Mesendoderm (in vitro differentiated cells): ENCODE measurements around the gene JUNB.
A peak's percentile ranks its signal among the peaks of the same experiment; 100 is the strongest.

Source experiments
- DNase-seq: peaks from one replicate; pipeline ENCODE4 v3.0.0; 2013
- H2AK5ac ChIP-seq: 2 replicates; pipeline ENCODE4 v1.6.1; 2013; ENCODE audit warnings: low read length, inconsistent platforms
- H2BK120ac ChIP-seq: 2 replicates; pipeline ENCODE4 v1.6.1; 2013; ENCODE audit warnings: low read depth, mild to moderate bottlenecking, low read length, moderate library complexity, mixed read lengths
- H2BK15ac ChIP-seq: replicated peaks from 2 replicates; pipeline ENCODE4 v1.6.1; 2013; ENCODE audit warnings: low read depth, mild to moderate bottlenecking, moderate library complexity
- H2BK5ac ChIP-seq: 2 replicates; pipeline ENCODE4 v1.6.1; 2013; ENCODE audit warnings: low read length, inconsistent platforms
- H3K18ac ChIP-seq: 2 replicates; pipeline ENCODE4 v1.6.1; 2013; ENCODE audit warnings: mild to moderate bottlenecking, low read length, mixed read lengths
- H3K23ac ChIP-seq: one replicate; pipeline ENCODE4 v1.6.1; 2013; ENCODE audit warnings: low read length
- H3K27ac ChIP-seq: 2 replicates; pipeline ENCODE4 v1.5.1; 2013; ENCODE audit warnings: low read depth, mild to moderate bottlenecking, inconsistent platforms, low read length, moderate library complexity
- H3K27me3 ChIP-seq: 2 replicates; pipeline ENCODE4 v1.6.1; 2013; ENCODE audit warnings: low read length, control low read depth, mild to moderate bottlenecking, inconsistent platforms; ENCODE audit not compliant: insufficient read depth, poor library complexity
- H3K36me3 ChIP-seq: 2 replicates; pipeline ENCODE4 v1.6.1; 2013; ENCODE audit warnings: low read length, inconsistent platforms; ENCODE audit not compliant: control insufficient read depth, insufficient read depth
- H3K4ac ChIP-seq: one replicate; pipeline ENCODE4 v1.6.1; 2013; ENCODE audit warnings: low read depth, mild to moderate bottlenecking, low read length, moderate library complexity
- H3K4me1 ChIP-seq: 2 replicates; pipeline ENCODE4 v1.6.1; 2013; ENCODE audit warnings: low read depth, low read length, inconsistent platforms; ENCODE audit not compliant: control insufficient read depth
- H3K4me2 ChIP-seq: 2 replicates; pipeline ENCODE4 v1.6.1; 2013; ENCODE audit warnings: low read length
- H3K4me3 ChIP-seq: 2 replicates; pipeline ENCODE4 v1.5.1; 2013; ENCODE audit warnings: mild to moderate bottlenecking, low read length
- H3K56ac ChIP-seq: one replicate; pipeline ENCODE4 v1.6.1; 2013; ENCODE audit warnings: low read length
- H3K79me1 ChIP-seq: 2 replicates; pipeline ENCODE4 v1.6.1; 2013; ENCODE audit warnings: low read length, inconsistent platforms
- H3K79me2 ChIP-seq: 2 replicates; pipeline ENCODE4 v1.6.1; 2013; ENCODE audit warnings: mild to moderate bottlenecking, low read length; ENCODE audit not compliant: control insufficient read depth, insufficient read depth
- H3K9ac ChIP-seq: 2 replicates; pipeline ENCODE4 v1.6.1; 2013; ENCODE audit warnings: low read length, inconsistent platforms
- H4K5ac ChIP-seq: one replicate; pipeline ENCODE4 v1.6.1; 2013; ENCODE audit warnings: low read length
- H4K8ac ChIP-seq: one replicate; pipeline ENCODE4 v1.6.1; 2013; ENCODE audit warnings: low read depth, mild to moderate bottlenecking, control low read depth, low read length, moderate library complexity
- WGBS: extraction: QIAGEN DNeasy Blood & Tissue Kit; methylation state at CpG from one replicate; pipeline ENCODE4 v1.1.7; 2013; ENCODE audit warnings: low lambda C conversion rate, missing lambda C conversion rate; ENCODE audit not compliant: insufficient coverage; ENCODE audit errors: extremely low coverage; 5-methylcytosine and 5-hydroxymethylcytosine counted together

Gene JUNB

GRCh38 chr19:12777217-12778016 lies 13.9 kb upstream of the JUNB start:
- Histone ChIP-seq H3K4ac (no peak overlapping the region), H3K4me2 (peak overlapping the region; percentile 86), H2AK5ac (no peak overlapping the region), H3K4me3 (peak overlapping the region; percentile 12), H3K79me1 (no peaks in the 10 kb centered on the region), H2BK5ac (no peak overlapping the region), H3K27me3 (no peaks in the 10 kb centered on the region), H3K79me2 (no peaks in the 10 kb centered on the region), H3K18ac (no peak overlapping the region), H3K36me3 (no peaks in the 10 kb centered on the region), H2BK15ac (no peak overlapping the region), H2BK120ac (no peak overlapping the region), H3K23ac (no peak overlapping the region), H3K4me1 (peaks cover 8% of the 10 kb centered on the region), H3K27ac (no peak overlapping the region), H4K8ac (no peak overlapping the region), H4K5ac (no peak overlapping the region), H3K9ac (peak overlapping the region; percentile 78), H3K56ac (peak overlapping the region; percentile 95)
- peak; percentile 85 for DNase-seq
- no CpG with 5 or more reads among the region's 43 CpGs for WGBS

GRCh38 chr19:12778017-12778904 lies 13.0 kb upstream of the JUNB start:
- Histone ChIP-seq H2BK120ac (no peak overlapping the region), H4K8ac (no peak overlapping the region), H3K4me3 (peak overlapping the region; percentile 48), H3K4me1 (peaks cover 8% of the 10 kb centered on the region), H3K56ac (peak overlapping the region; percentile 95), H3K9ac (peak overlapping the region; percentile 78), H3K18ac (peak overlapping the region; percentile 29), H3K27me3 (no peaks in the 10 kb centered on the region), H2BK15ac (no peak overlapping the region), H3K36me3 (no peaks in the 10 kb centered on the region), H3K79me1 (no peaks in the 10 kb centered on the region), H3K23ac (no peak overlapping the region), H2AK5ac (no peak overlapping the region), H3K27ac (peak overlapping the region; percentile 36), H3K4ac (peak overlapping the region; percentile 6), H2BK5ac (peak overlapping the region; percentile 69), H3K4me2 (peak overlapping the region; percentile 88), H4K5ac (no peak overlapping the region), H3K79me2 (no peaks in the 10 kb centered on the region)
- no CpG with 5 or more reads among the region's 44 CpGs for WGBS
- DNase-seq, result peak; percentile 70

- no peak overlapping the region for H3K23ac ChIP-seq
- peaks cover 12% of the 10 kb centered on the region for H3K4me1 ChIP-seq
- H3K4ac ChIP-seq, result peak overlapping the region; percentile 6
- no CpG with 5 or more reads among the region's 6 CpGs for WGBS
- no peak overlapping the region for H4K8ac ChIP-seq
- H3K27ac ChIP-seq, result peak overlapping the region; percentile 36
- H3K27me3 ChIP-seq, result no peaks in the 10 kb centered on the region
- H3K36me3 ChIP-seq, result no peaks in the 10 kb centered on the region
- peak overlapping the region; percentile 78 for H3K9ac ChIP-seq
- H2BK120ac ChIP-seq, result no peak overlapping the region
- H3K79me2 ChIP-seq, result no peaks in the 10 kb centered on the region
- H3K18ac ChIP-seq, result peak overlapping the region; percentile 29
- peak overlapping the region; percentile 95 for H3K56ac ChIP-seq
- no peak overlapping the region for H2BK15ac ChIP-seq
- no peak overlapping the region for H2BK5ac ChIP-seq
- peak overlapping the region; percentile 88 for H3K4me2 ChIP-seq
- H3K4me3 ChIP-seq, result no peak overlapping the region
- no peak overlapping the region for H4K5ac ChIP-seq
- no peaks in the 10 kb centered on the region for H3K79me1 ChIP-seq
- DNase-seq, result no peak
- no peak overlapping the region for H2AK5ac ChIP-seq
Measured at GRCh38 chr19:12778905-12779161, 12.5 kb upstream of the JUNB start.

- no CpG with 5 or more reads among the region's 15 CpGs for WGBS
- peak; percentile 71 for DNase-seq
- H3K4me3 ChIP-seq, result no peak overlapping the region
Measured at GRCh38 chr19:12779162-12779993, 11.9 kb upstream of the JUNB start.

GRCh38 chr19:12782174-12782423 lies 9.2 kb upstream of the JUNB start:
- H3K23ac ChIP-seq, result no peak overlapping the region
- DNase-seq, result no peak
- H2BK120ac ChIP-seq, result no peak overlapping the region
- no peaks in the 10 kb centered on the region for H3K36me3 ChIP-seq
- no peaks in the 10 kb centered on the region for H3K27me3 ChIP-seq
- H2BK15ac ChIP-seq, result no peak overlapping the region
- peaks cover 12% of the 10 kb centered on the region for H3K4me1 ChIP-seq
- H2BK5ac ChIP-seq, result no peak overlapping the region
- H3K79me1 ChIP-seq, result no peaks in the 10 kb centered on the region
- H3K18ac ChIP-seq, result no peak overlapping the region
- peak overlapping the region; percentile 83 for H3K4me2 ChIP-seq
- H3K4ac ChIP-seq, result no peak overlapping the region
- H3K79me2 ChIP-seq, result no peaks in the 10 kb centered on the region
- WGBS, result no CpG with 5 or more reads among the region's 12 CpGs
- H4K8ac ChIP-seq, result no peak overlapping the region
- H4K5ac ChIP-seq, result no peak overlapping the region
- H3K27ac ChIP-seq, result no peak overlapping the region
- peak overlapping the region; percentile 77 for H3K9ac ChIP-seq
- no peak overlapping the region for H3K4me3 ChIP-seq
- no peak overlapping the region for H2AK5ac ChIP-seq
- peak overlapping the region; percentile 82 for H3K56ac ChIP-seq

More at GRCh38 chr19:12779162-12779993, 11.9 kb upstream of the JUNB start:
- Histone ChIP-seq H3K79me1 (no peaks in the 10 kb centered on the region), H3K23ac (no peak overlapping the region), H3K4me1 (peaks cover 12% of the 10 kb centered on the region), H4K8ac (no peak overlapping the region), H2BK5ac (no peak overlapping the region), H4K5ac (no peak overlapping the region), H3K27ac (peak overlapping the region; percentile 36), H2BK120ac (no peak overlapping the region), H3K36me3 (no peaks in the 10 kb centered on the region), H3K4ac (peak overlapping the region; percentile 6), H2BK15ac (no peak overlapping the region), H3K4me2 (no peak overlapping the region), H3K56ac (peak overlapping the region; percentile 95), H3K18ac (no peak overlapping the region), H2AK5ac (no peak overlapping the region), H3K27me3 (no peaks in the 10 kb centered on the region), H3K79me2 (no peaks in the 10 kb centered on the region), H3K9ac (peak overlapping the region; percentile 78)
